GM19240 (cell line): ENCODE results near the gene RBM45.

Experiments
- DNase-seq: peaks from one replicate; pipeline ENCODE4 v3.0.0; 2011; ENCODE audit warnings: low spot score; ENCODE audit not compliant: insufficient read length

RBM45 gene

GRCh38 chr2:178159966-178160365 is 47.7 kb downstream of the RBM45 start:
- DNase-seq, result no peak

GRCh38 chr2:178160601-178161000 is 48.4 kb downstream of the RBM45 start:
- no peak for DNase-seq

- DNase-seq, result no peak
Observed at GRCh38 chr2:178163395-178163794, 51.2 kb downstream of the RBM45 start.

GRCh38 chr2:178163911-178164310 is 51.7 kb downstream of the RBM45 start:
- no peak for DNase-seq

GRCh38 chr2:178173657-178174056 is 61.4 kb downstream of the RBM45 start:
- DNase-seq, result no peak

GRCh38 chr2:178177066-178177679 is 64.9 kb downstream of the RBM45 start:
- DNase-seq, result no peak
